Ovary (tissue), 9 donors: ENCODE results near the gene CLK2. TPM values are rescaled to one million over a fixed set of nuclear protein-coding genes. Genes with fewer than 3 reads are reported as not detected.

Source experiments
- DNase-seq, 5 donors: peaks; one replicate each; pipeline ENCODE4 v3.0.0-alpha.2; 2019 to 2020
- H3K27ac ChIP-seq, 2 donors: fragments of 200-600 bp; one replicate each; pipeline versions ENCODE4 v1.5.1 to v1.8.0; 2019 to 2022
- H3K27me3 ChIP-seq: fragments of 200-600 bp; one replicate; pipeline ENCODE4 v1.8.0; 2022
- H3K36me3 ChIP-seq: fragments of 200-600 bp; sonication (generic); one replicate; pipeline ENCODE4 v1.5.1; 2019
- H3K4me1 ChIP-seq: one replicate; pipeline ENCODE4 v1.8.1; 2013; ENCODE audit warnings: mild to moderate bottlenecking, moderate library complexity; ENCODE audit not compliant: insufficient read depth
- H3K4me3 ChIP-seq: fragments of 200-600 bp; sonication (generic); one replicate; pipeline ENCODE4 v1.5.1; 2017
- H3K9me3 ChIP-seq, 2 donors: fragments of 200-600 bp in 1 of 2; sonication (generic) in 1 of 2; one replicate each; pipeline versions ENCODE4 v1.5.1 to v1.8.1; 2013 to 2019; ENCODE audit warnings: mild to moderate bottlenecking in 1 of 2, moderate library complexity in 1 of 2
- CTCF ChIP-seq, 3 donors: fragments of 450-650 bp in 2 of 3; fragments of 200-600 bp in 1 of 3; IDR thresholded peaks; one replicate each; pipeline versions ENCODE4 v1.5.1 to v1.8.0; 2016 to 2022; ENCODE audit warnings: antibody characterized with exemption in 3 of 3, mild to moderate bottlenecking in 1 of 3
- EP300 ChIP-seq: sonication (generic); formaldehyde crosslinking; IDR thresholded peaks from one replicate; pipeline ENCODE4 v1.6.1; 2017; ENCODE audit warnings: antibody characterized with exemption
- POLR2A ChIP-seq: fragments of 450-650 bp; IDR thresholded peaks from one replicate; pipeline ENCODE4 v1.6.1; 2017; ENCODE audit warnings: antibody characterized with exemption, mild to moderate bottlenecking, moderate library complexity
- WGBS, 3 donors: extraction: QIAGEN DNeasy Blood & Tissue Kit in 1 of 3; methylation state at CpG; one replicate each; pipeline versions ENCODE4 v1.1.5 to v1.1.7; 2013 to 2017; 5-methylcytosine and 5-hydroxymethylcytosine counted together
- intact Hi-C, 4 donors: fragments of 100-400 bp; cut with DNase I; formaldehyde crosslinking; loops; one replicate each; pipeline versions ENCODE4 v1.11.0 to v1.15.1; 2022 to 2023
- polyA plus RNA-seq, 2 donors: library from polyadenylated mRNA; stranded (reverse); fragments of 200-250 nt in 1 of 2; fragments of 350-450 nt in 1 of 2; fragmentation: Illumina TruSeq in 1 of 2; extraction: RNeasy Lipid Tissue Mini Kit (QIAGEN cat#74804) in 1 of 2; gene quantifications; one replicate each; pipeline ENCODE4 v1.2.3, GENCODE V29; 2013 to 2014
- total RNA-seq, 7 donors: library from RNA; depleted of rRNA in 2 of 7; stranded (reverse); fragments of >200 nt in 2 of 7; fragmentation: NEBNext Ultra II Directional in 3 of 7; extraction: Animal tissue kit (Norgen Biotek cat#: 25700) in 3 of 7; gene quantifications; one replicate each; pipeline versions ENCODE4 v1.1.0 to v1.2.4, GENCODE V29; 2016 to 2023
- donor health status: DM: no; HTN: no; CAD: no; lungs with moderate emphysema.
- donor health status: DM: no; HTN: no; CAD: no.
- donor health status: Bipolar disorder and iron deficiency.
- donor health status: DM: yes; HTN: yes; CAD: no.
- donor health status: DM: no; HTN: no; CAD: no.
- donor health status: DM: yes; HTN: yes; CAD: no.

Gene CLK2
- total and polyA plus RNA-seq, 9 donors = 37.9 to 60.9 (median 50.1) TPM

- Histone ChIP-seq H3K27me3 (no peaks in the 10 kb centered on the region), H3K27ac (no peak overlapping the region), H3K4me3 (no peak overlapping the region), H3K4me1 (no peaks in the 10 kb centered on the region), H3K36me3 (no peaks in the 10 kb centered on the region), H3K9me3 (no peaks in the 10 kb centered on the region)
- DNase-seq = no peak
- TF ChIP-seq CTCF (IDR thresholded peaks at IDR 0.05) (no peak), POLR2A (no peak), EP300 (no peak)
- 81 to 83% (median 82%) methylated on average over 9 of the region's 9 CpGs for WGBS, 3 donors
- intact Hi-C loops = no loop called here
Observed at GRCh38 chr1:155300553-155301329, 27.4 kb upstream of the CLK2 start.

GRCh38 chr1:155300024-155300423, 26.7 kb upstream of the CLK2 start:
- intact Hi-C loops = no loop called here
- Histone ChIP-seq H3K4me3 (no peak overlapping the region), H3K36me3 (no peaks in the 10 kb centered on the region), H3K9me3 (no peaks in the 10 kb centered on the region), H3K27me3 (no peaks in the 10 kb centered on the region), H3K27ac (no peak overlapping the region), H3K4me1 (peaks cover 3% of the 10 kb centered on the region)
- DNase-seq = no peak
- TF ChIP-seq CTCF (IDR thresholded peaks at IDR 0.05) (no peak), POLR2A (no peak), EP300 (no peak)
- 91 to 92% (median 91%) methylated on average over 8 of the region's 8 CpGs for WGBS, 3 donors

- Histone ChIP-seq H3K27me3 (no peaks in the 10 kb centered on the region), H3K4me3 (no peak overlapping the region), H3K4me1 (peaks cover 3% of the 10 kb centered on the region), H3K36me3 (no peaks in the 10 kb centered on the region), H3K27ac (no peak overlapping the region), H3K9me3 (no peaks in the 10 kb centered on the region)
- WGBS, 3 donors = 52 to 59% (median 52%) methylated on average over 7 of the region's 7 CpGs
- DNase-seq = no peak
- intact Hi-C loops = no loop called here
- no peak for TF ChIP-seq CTCF (IDR thresholded peaks at IDR 0.05)
- TF ChIP-seq EP300 = no peak
- TF ChIP-seq POLR2A = no peak
Observed at GRCh38 chr1:155297384-155297783, 24.1 kb upstream of the CLK2 start.

GRCh38 chr1:155296661-155297060, 23.4 kb upstream of the CLK2 start:
- peaks cover 3% of the 10 kb centered on the region for H3K4me1 ChIP-seq
- H3K27me3 ChIP-seq = no peaks in the 10 kb centered on the region
- no peak overlapping the region for H3K4me3 ChIP-seq
- no peaks in the 10 kb centered on the region for H3K36me3 ChIP-seq
- intact Hi-C loops = no loop called here
- H3K27ac ChIP-seq = no peak overlapping the region
- no peaks in the 10 kb centered on the region for H3K9me3 ChIP-seq
- no peak for DNase-seq
- WGBS, 3 donors = 51 to 63% (median 53%) methylated on average over 3 of the region's 3 CpGs
- TF ChIP-seq POLR2A = no peak
- TF ChIP-seq CTCF (IDR thresholded peaks at IDR 0.05) = no peak
